Panc1 (cell line): ENCODE data around the gene RNASEH1.

ENCODE experiments used
- POLR2AphosphoS5 ChIP-seq: IDR thresholded peaks from 2 replicates; pipeline ENCODE4 v1.6.1; 2012; ENCODE audit warnings: mild to moderate bottlenecking, low read depth, low read length, moderate library complexity
- TCF7L2 ChIP-seq: IDR thresholded peaks from 2 replicates; pipeline ENCODE4 v1.6.1; 2011; ENCODE audit warnings: mild to moderate bottlenecking, low read depth, low read length, inconsistent platforms
- TF ChIP-seq, protein P1 (sequence below): fragments of 450-650 bp; IDR thresholded peaks from 2 replicates; pipeline ENCODE4 v1.5.1; 2017; ENCODE audit warnings: mild to moderate bottlenecking
- TF ChIP-seq, protein P2 (sequence below), 2 experiments: IDR thresholded peaks; 2 replicates each; pipeline ENCODE4 v1.6.1; 2011 to 2012; ENCODE audit warnings: low read depth in 2 of 2, control low read depth in 1 of 2, low read length in 1 of 2, mild to moderate bottlenecking in 1 of 2, moderate library complexity in 1 of 2; ENCODE audit not compliant: insufficient read depth in 1 of 2

DNA sequence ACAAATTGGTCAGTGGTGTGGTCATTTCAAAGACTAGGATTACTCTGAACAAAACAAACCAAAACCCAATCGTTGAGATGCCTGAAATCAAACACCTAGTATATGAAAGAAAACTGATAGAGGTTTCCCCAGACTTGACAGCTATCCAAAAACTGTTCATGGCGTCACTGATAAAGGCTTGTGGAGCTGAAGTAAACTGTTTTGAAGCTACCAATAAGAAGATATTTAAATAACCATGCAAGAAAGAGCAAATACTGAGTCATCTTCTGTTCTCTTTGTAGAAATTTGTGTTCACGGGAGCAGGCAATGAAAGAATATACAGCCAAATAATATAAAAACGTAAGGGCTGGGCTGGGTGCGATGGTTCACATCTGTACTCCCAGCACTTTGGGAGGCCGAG, 29.3 kb upstream of the RNASEH1 start:
- TF ChIP-seq, protein P1, sequence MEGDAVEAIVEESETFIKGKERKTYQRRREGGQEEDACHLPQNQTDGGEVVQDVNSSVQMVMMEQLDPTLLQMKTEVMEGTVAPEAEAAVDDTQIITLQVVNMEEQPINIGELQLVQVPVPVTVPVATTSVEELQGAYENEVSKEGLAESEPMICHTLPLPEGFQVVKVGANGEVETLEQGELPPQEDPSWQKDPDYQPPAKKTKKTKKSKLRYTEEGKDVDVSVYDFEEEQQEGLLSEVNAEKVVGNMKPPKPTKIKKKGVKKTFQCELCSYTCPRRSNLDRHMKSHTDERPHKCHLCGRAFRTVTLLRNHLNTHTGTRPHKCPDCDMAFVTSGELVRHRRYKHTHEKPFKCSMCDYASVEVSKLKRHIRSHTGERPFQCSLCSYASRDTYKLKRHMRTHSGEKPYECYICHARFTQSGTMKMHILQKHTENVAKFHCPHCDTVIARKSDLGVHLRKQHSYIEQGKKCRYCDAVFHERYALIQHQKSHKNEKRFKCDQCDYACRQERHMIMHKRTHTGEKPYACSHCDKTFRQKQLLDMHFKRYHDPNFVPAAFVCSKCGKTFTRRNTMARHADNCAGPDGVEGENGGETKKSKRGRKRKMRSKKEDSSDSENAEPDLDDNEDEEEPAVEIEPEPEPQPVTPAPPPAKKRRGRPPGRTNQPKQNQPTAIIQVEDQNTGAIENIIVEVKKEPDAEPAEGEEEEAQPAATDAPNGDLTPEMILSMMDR: no peak
- TF ChIP-seq POLR2AphosphoS5: no peak
- TF ChIP-seq, protein P2, sequence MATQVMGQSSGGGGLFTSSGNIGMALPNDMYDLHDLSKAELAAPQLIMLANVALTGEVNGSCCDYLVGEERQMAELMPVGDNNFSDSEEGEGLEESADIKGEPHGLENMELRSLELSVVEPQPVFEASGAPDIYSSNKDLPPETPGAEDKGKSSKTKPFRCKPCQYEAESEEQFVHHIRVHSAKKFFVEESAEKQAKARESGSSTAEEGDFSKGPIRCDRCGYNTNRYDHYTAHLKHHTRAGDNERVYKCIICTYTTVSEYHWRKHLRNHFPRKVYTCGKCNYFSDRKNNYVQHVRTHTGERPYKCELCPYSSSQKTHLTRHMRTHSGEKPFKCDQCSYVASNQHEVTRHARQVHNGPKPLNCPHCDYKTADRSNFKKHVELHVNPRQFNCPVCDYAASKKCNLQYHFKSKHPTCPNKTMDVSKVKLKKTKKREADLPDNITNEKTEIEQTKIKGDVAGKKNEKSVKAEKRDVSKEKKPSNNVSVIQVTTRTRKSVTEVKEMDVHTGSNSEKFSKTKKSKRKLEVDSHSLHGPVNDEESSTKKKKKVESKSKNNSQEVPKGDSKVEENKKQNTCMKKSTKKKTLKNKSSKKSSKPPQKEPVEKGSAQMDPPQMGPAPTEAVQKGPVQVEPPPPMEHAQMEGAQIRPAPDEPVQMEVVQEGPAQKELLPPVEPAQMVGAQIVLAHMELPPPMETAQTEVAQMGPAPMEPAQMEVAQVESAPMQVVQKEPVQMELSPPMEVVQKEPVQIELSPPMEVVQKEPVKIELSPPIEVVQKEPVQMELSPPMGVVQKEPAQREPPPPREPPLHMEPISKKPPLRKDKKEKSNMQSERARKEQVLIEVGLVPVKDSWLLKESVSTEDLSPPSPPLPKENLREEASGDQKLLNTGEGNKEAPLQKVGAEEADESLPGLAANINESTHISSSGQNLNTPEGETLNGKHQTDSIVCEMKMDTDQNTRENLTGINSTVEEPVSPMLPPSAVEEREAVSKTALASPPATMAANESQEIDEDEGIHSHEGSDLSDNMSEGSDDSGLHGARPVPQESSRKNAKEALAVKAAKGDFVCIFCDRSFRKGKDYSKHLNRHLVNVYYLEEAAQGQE (IDR thresholded peaks at IDR 0.05; ENCODE audit: insufficient read depth in 1 of 2, low read depth in 2 of 2, low read length in 1 of 2): no peak
- TF ChIP-seq TCF7L2: no peak
